GM12865 (cell line): ENCODE results near the gene ATP2A3.

Experiments
- DNase-seq: peaks from one replicate; pipeline ENCODE4 v3.0.0; 2010; ENCODE audit warnings: low read depth
- H3K4me3 ChIP-seq: 2 replicates; pipeline ENCODE4 v1.5.1; 2011; ENCODE audit warnings: mild to moderate bottlenecking, low read depth, low read length, control low read depth
- CTCF ChIP-seq: IDR thresholded peaks from 2 replicates; pipeline ENCODE4 v1.5.1; 2011; ENCODE audit warnings: low read length, control low read depth, low read depth, inconsistent platforms; ENCODE audit not compliant: insufficient read depth; ENCODE audit errors: missing control alignments

The ATP2A3 gene

GRCh38 chr17:3940965-3941698, 23.1 kb downstream of the ATP2A3 start:
- H3K4me3 ChIP-seq: no peak overlapping the region
- no peak for DNase-seq
- no peak for TF ChIP-seq CTCF

DNA sequence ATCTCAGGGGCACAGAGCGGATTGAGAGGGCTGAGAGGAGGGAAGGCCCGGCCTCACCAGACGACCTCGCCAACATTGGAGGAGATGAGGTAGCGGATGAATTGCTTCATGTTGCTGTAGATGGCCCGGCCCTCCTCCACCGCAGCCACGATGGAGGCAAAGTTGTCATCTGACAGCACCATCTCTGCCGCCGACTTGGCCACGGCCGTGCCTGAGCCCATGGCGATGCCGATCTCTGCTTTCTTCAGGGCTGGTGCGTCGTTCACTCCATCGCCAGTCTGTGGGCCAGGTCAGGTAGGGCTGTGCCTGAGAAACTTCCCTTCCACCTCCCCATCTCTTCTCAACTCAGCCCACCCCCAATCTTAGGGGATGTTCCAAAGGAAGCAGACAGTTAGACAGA, 26.9 kb downstream of the ATP2A3 start:
- no peak for DNase-seq
- H3K4me3 ChIP-seq: no peak overlapping the region
- TF ChIP-seq CTCF: no peak

DNA sequence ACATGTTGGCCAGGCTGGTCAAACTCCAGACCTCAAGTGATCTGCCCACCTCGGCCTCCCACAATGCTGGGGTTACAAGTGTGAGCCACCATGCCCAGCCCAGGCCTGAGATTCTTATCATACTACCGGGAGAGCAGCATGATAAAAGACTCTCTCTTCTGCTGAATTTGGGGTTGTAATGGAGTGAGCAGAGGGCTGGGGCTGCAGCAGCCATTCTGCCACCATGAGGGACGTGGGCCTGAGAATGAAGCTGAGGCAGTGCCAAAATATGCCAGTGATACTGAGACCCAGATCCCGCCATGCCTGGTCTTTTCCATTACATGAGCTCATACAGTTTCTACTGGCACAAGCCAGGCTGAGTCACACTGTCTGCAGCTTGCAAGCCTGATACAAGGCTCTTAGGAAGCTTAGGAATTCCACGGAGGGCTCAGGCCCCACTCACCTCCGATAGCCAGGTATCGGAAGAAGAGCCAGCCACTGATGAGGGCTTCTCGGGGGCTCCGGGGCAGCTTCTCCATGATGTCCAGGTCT, 28.3 kb downstream of the ATP2A3 start:
- H3K4me3 ChIP-seq: no peak overlapping the region
- DNase-seq: no peak
- TF ChIP-seq CTCF: no peak

- peak; percentile 75 for DNase-seq
- H3K4me3 ChIP-seq: no peak overlapping the region
- peak; percentile 56 for TF ChIP-seq CTCF
Observed at GRCh38 chr17:3935140-3935542, 29.1 kb downstream of the ATP2A3 start.

- TF ChIP-seq CTCF: no peak
- no peak overlapping the region for H3K4me3 ChIP-seq
- no peak for DNase-seq
Observed at GRCh38 chr17:3929764-3930163, 34.5 kb downstream of the ATP2A3 start.

GRCh38 chr17:3929181-3929580, 35.1 kb downstream of the ATP2A3 start:
- TF ChIP-seq CTCF: no peak
- no peak overlapping the region for H3K4me3 ChIP-seq
- no peak for DNase-seq

DNA sequence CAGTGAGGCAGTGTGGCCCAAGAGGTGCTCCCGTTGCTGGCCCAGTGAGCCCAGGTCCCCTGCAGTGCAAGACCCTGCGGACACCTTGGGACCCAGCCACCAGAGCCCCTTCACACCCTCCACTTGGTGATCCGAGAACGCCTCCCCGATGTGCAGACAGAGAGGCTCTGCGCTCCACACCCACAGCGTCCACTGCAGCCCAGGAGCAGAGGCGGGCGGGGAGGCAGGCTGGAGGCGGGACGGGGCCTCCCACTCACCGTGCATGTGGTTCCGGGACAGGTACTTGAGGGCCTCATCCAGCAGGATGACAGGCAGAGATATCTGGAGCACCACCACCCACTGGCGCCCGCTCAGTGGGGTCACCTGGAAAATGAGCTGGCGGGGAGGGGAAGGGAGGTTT, 35.8 kb downstream of the ATP2A3 start:
- no peak for DNase-seq
- no peak for TF ChIP-seq CTCF
- no peak overlapping the region for H3K4me3 ChIP-seq
